ENCODE results near the gene LYPLA2. TPM values are rescaled to one million over a fixed set of nuclear protein-coding genes. Genes with fewer than 3 reads are reported as not detected.

The LYPLA2 gene
- total and polyA plus RNA-seq, 2 of the 4 experiments (the other 2 are of a cell fraction): 44.3 to 78.6 TPM

- intact Hi-C loops (cut with micrococcal nuclease): no loop called here
- H3K9ac ChIP-seq (ENCODE audit: low read depth, low read length): no peak overlapping the region
- H2AK5ac ChIP-seq (ENCODE audit: low read depth, low read length): no peak overlapping the region
- H3K27me3 ChIP-seq (ENCODE audit: control insufficient read depth, insufficient read depth, low read length): no peaks in the 10 kb centered on the region
- peaks cover 17 to 56% of the 10 kb centered on the region in 2 experiments for H3K79me1 ChIP-seq (ENCODE audit: low read depth in 1 of 2, low read length in 2 of 2)
- WGBS, 2 experiments (ENCODE audit: extremely low coverage in 2 of 2, insufficient read length in 1 of 2): no CpG with 5 or more reads among the region's 1 CpG
- no peak overlapping the region for H3K27ac ChIP-seq (ENCODE audit: insufficient read depth, low read length)
- H4K5ac ChIP-seq (ENCODE audit: low read depth, low read length): no peak overlapping the region
- dilution Hi-C loops (cut with HindIII; ENCODE audit: low sequenced_read_pairs, unreplicated experiment): no loop called here
- no peak overlapping the region for H3K18ac ChIP-seq (ENCODE audit: low read depth, low read length)
- H2BK15ac ChIP-seq (ENCODE audit: low read depth, low read length): no peak overlapping the region
- no peak for DNase-seq
- no peak overlapping the region for H3K4me2 ChIP-seq (ENCODE audit: low read depth, low read length)
- H3K4me3 ChIP-seq (ENCODE audit: insufficient read depth, low read depth, low read length): no peak overlapping the region
- no peak overlapping the region for H2BK20ac ChIP-seq (ENCODE audit: low read depth, low read length)
- H3K36me3 ChIP-seq (ENCODE audit: control insufficient read depth, insufficient read depth, low read length): peaks cover 73% of the 10 kb centered on the region
- ChIA-PET CTCF (interaction anchor here (0.7 kb wide), 1 partner anchor 106 kb away, joined by 3 read pairs; no protein-coding TSS in a partner anchor), POLR2A (ENCODE audit: unreplicated experiment) (no interaction called here)
- TF ChIP-seq RFX5 (IDR thresholded peaks at IDR 0.05; ENCODE audit: low read depth, low read length) (no peak), CTCF (conservative IDR thresholded peaks at IDR 0.05; ENCODE audit: low read depth, low read length) (no peak), MAZ (IDR thresholded peaks at IDR 0.05; ENCODE audit: borderline replicate concordance, low read depth, low read length) (no peak), BHLHE40 (IDR thresholded peaks at IDR 0.05; ENCODE audit: low read depth, low read length) (no peak), SMC3 (IDR thresholded peaks at IDR 0.05; ENCODE audit: low read depth, low read length) (no peak), FOS (IDR thresholded peaks at IDR 0.05; ENCODE audit: low read depth, low read length) (no peak), RAD21 (IDR thresholded peaks at IDR 0.05; ENCODE audit: low read length) (no peak), RCOR1 (IDR thresholded peaks at IDR 0.05; ENCODE audit: insufficient replicate concordance, low read length) (no peak), MAFK (IDR thresholded peaks at IDR 0.05; ENCODE audit: low read depth, low read length) (no peak), CEBPB (IDR thresholded peaks at IDR 0.05; ENCODE audit: low read depth, low read length) (no peak), MXI1 (IDR thresholded peaks at IDR 0.05; ENCODE audit: borderline replicate concordance, low read depth, low read length) (no peak)
- TF ChIP-seq, protein P1, sequence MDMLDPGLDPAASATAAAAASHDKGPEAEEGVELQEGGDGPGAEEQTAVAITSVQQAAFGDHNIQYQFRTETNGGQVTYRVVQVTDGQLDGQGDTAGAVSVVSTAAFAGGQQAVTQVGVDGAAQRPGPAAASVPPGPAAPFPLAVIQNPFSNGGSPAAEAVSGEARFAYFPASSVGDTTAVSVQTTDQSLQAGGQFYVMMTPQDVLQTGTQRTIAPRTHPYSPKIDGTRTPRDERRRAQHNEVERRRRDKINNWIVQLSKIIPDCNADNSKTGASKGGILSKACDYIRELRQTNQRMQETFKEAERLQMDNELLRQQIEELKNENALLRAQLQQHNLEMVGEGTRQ (IDR thresholded peaks at IDR 0.05; ENCODE audit: low read depth, low read length): no peak
- in situ Hi-C loops (cut with MboI; ENCODE audit: low sequenced_read_pairs): loop anchor here (10.0 kb wide), 1 partner anchor 213 kb away; no protein-coding TSS in a partner anchor
- 0 out of 2 replicates have a peak, but pooled peaks cover 4% of the 10 kb centered on the region for H3K9me1 ChIP-seq (ENCODE audit: insufficient read depth, low read length)
- peaks cover 26% of the 10 kb centered on the region for H4K20me1 ChIP-seq (ENCODE audit: insufficient read depth, low read length)
- no peak overlapping the region for H3K14ac ChIP-seq (replicated peaks; ENCODE audit: low read depth, low read length)
- no TSS peak for BruUV-seq (replicated peaks)
- no peak overlapping the region for H3K4ac ChIP-seq (ENCODE audit: low read depth, low read length)
- H3K9me3 ChIP-seq (ENCODE audit: control insufficient read depth, insufficient read depth, low read length): no peaks in the 10 kb centered on the region
- no peak overlapping the region for H4K8ac ChIP-seq (ENCODE audit: low read depth in 2 of 2, low read length in 2 of 2)
- no peak overlapping the region for H2BK5ac ChIP-seq (ENCODE audit: low read depth, low read length, poor library complexity, severe bottlenecking)
- no peak overlapping the region for H2AK9ac ChIP-seq (replicated peaks; ENCODE audit: low read depth, low read length, poor library complexity)
- ATAC-seq (ENCODE audit: low read depth): no peak
- no peak overlapping the region for H3K23ac ChIP-seq (ENCODE audit: low read depth, low read length)
- no peak overlapping the region for H3K56ac ChIP-seq (ENCODE audit: extremely low read depth, insufficient read depth, low read length)
- no peak overlapping the region for H4K91ac ChIP-seq (ENCODE audit: insufficient read depth, low read depth, low read length)
- H2BK120ac ChIP-seq (ENCODE audit: low read depth, low read length): no peak overlapping the region
- H3K4me1 ChIP-seq (ENCODE audit: control insufficient read depth, insufficient read depth, low read length): peaks cover 2% of the 10 kb centered on the region; the same call in 1 of the 2 replicates
- H2AFZ ChIP-seq (replicated peaks; ENCODE audit: low read length, poor library complexity): no peak overlapping the region
These were observed 33.1 kb upstream of the LYPLA2 start for GRCh38 chr1:23757812-23758211.

All from IMR-90 (cell line).